OCI-LY7 (cell line): ENCODE results near the gene EPAS1.

Experiments used
- EZH2phosphoT487 ChIP-seq: fragments of 200-600 bp; sonication (generic); IDR thresholded peaks from 2 replicates; pipeline ENCODE4 v1.6.1; 2018; ENCODE audit warnings: low read depth, borderline replicate concordance, mild to moderate bottlenecking, mixed run types, antibody characterized with exemption, low read length, moderate library complexity, mixed read lengths
- TF ChIP-seq, protein P1 (sequence below): fragments of 200-600 bp; sonication (generic); conservative IDR thresholded peaks from 2 replicates; pipeline ENCODE4 v1.5.1; 2014; ENCODE audit warnings: mild to moderate bottlenecking, antibody characterized with exemption, low read length, moderate library complexity, mixed read lengths

DNA sequence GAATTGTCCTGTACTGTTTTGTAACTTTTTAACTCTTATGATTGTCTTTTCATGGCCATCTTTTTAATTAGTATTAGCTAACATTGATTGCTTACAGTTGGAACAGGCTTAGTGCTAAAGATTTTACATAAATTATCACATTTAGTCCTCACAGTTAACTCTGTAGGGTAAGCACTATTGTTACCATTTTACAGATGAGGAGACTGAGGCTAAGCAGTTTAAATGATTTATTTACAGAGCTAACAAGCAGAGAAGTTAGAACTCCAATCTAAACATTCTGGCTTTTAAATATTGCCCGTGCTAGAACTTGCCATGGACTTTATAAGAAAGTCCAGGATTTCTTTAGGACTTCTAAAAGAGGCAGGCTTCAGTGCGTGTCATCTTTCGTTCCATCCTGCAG is 48.6 kb downstream of the EPAS1 start:
- TF ChIP-seq, protein P1, sequence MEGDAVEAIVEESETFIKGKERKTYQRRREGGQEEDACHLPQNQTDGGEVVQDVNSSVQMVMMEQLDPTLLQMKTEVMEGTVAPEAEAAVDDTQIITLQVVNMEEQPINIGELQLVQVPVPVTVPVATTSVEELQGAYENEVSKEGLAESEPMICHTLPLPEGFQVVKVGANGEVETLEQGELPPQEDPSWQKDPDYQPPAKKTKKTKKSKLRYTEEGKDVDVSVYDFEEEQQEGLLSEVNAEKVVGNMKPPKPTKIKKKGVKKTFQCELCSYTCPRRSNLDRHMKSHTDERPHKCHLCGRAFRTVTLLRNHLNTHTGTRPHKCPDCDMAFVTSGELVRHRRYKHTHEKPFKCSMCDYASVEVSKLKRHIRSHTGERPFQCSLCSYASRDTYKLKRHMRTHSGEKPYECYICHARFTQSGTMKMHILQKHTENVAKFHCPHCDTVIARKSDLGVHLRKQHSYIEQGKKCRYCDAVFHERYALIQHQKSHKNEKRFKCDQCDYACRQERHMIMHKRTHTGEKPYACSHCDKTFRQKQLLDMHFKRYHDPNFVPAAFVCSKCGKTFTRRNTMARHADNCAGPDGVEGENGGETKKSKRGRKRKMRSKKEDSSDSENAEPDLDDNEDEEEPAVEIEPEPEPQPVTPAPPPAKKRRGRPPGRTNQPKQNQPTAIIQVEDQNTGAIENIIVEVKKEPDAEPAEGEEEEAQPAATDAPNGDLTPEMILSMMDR, result no peak
- TF ChIP-seq EZH2phosphoT487, result no peak
